NT2/D1 (cell line): ENCODE results near the gene XPNPEP2.

Experiments used
- DNase-seq: peaks from one replicate; pipeline ENCODE4 v3.0.0-alpha.2; 2011; ENCODE audit warnings: low read depth, low spot score
- H3K27me3 ChIP-seq: 2 replicates; pipeline ENCODE4 v1.6.0; 2011; ENCODE audit warnings: mild to moderate bottlenecking; ENCODE audit not compliant: insufficient read length, insufficient read depth
- H3K36me3 ChIP-seq: 2 replicates; pipeline ENCODE4 v1.6.1; 2011; ENCODE audit warnings: mild to moderate bottlenecking, low read length, mixed read lengths; ENCODE audit not compliant: insufficient read depth, insufficient read length
- H3K4me1 ChIP-seq: 2 replicates; pipeline ENCODE4 v1.5.1; 2011; ENCODE audit not compliant: insufficient read depth, insufficient read length
- H3K4me3 ChIP-seq: 2 replicates; pipeline ENCODE4 v1.5.1; 2011; ENCODE audit warnings: low read depth; ENCODE audit not compliant: insufficient read length
- H3K9ac ChIP-seq: 2 replicates; pipeline ENCODE4 v1.6.0; 2011; ENCODE audit warnings: low read depth; ENCODE audit not compliant: insufficient read length
- H3K9me3 ChIP-seq: 2 replicates; pipeline ENCODE4 v1.5.1; 2011; ENCODE audit warnings: mild to moderate bottlenecking, low read length; ENCODE audit not compliant: insufficient read depth
- SUZ12 ChIP-seq: IDR thresholded peaks from 2 replicates; pipeline ENCODE4 v1.6.1; 2011; ENCODE audit not compliant: insufficient read length, insufficient read depth; ENCODE audit errors: extremely low read depth
- YY1 ChIP-seq: IDR thresholded peaks from 2 replicates; pipeline ENCODE4 v1.6.1; 2011; ENCODE audit not compliant: insufficient read length, insufficient read depth
- ZNF274 ChIP-seq: IDR thresholded peaks from 2 replicates; pipeline ENCODE4 v1.6.1; 2011; ENCODE audit warnings: mild to moderate bottlenecking, low read depth, low read length

XPNPEP2 gene

GRCh38 chrX:129788527-129788926 lies 49.7 kb downstream of the XPNPEP2 start:
- DNase-seq: no peak
- Histone ChIP-seq H3K36me3 (no peaks in the 10 kb centered on the region), H3K4me1 (no peaks in the 10 kb centered on the region), H3K4me3 (no peak overlapping the region), H3K27me3 (no peaks in the 10 kb centered on the region), H3K9ac (no peak overlapping the region), H3K9me3 (no peaks in the 10 kb centered on the region)
- TF ChIP-seq ZNF274 (no peak), SUZ12 (no peak), YY1 (no peak)

- Histone ChIP-seq H3K36me3 (no peaks in the 10 kb centered on the region), H3K4me3 (no peak overlapping the region), H3K27me3 (no peaks in the 10 kb centered on the region), H3K4me1 (no peaks in the 10 kb centered on the region), H3K9ac (no peak overlapping the region), H3K9me3 (no peaks in the 10 kb centered on the region)
- TF ChIP-seq SUZ12: no peak
- TF ChIP-seq YY1: no peak
- no peak for TF ChIP-seq ZNF274
- no peak for DNase-seq
These were observed 51.4 kb downstream of the XPNPEP2 start for GRCh38 chrX:129790146-129790545.

- Histone ChIP-seq H3K9me3 (no peaks in the 10 kb centered on the region), H3K9ac (no peak overlapping the region), H3K27me3 (no peaks in the 10 kb centered on the region), H3K4me3 (no peak overlapping the region), H3K4me1 (no peaks in the 10 kb centered on the region), H3K36me3 (no peaks in the 10 kb centered on the region)
- no peak for DNase-seq
- TF ChIP-seq SUZ12: no peak
- TF ChIP-seq YY1: no peak
- no peak for TF ChIP-seq ZNF274
These were observed 52.0 kb downstream of the XPNPEP2 start for GRCh38 chrX:129790808-129791207.

- no peaks in the 10 kb centered on the region for H3K9me3 ChIP-seq
- H3K4me3 ChIP-seq: no peak overlapping the region
- no peak for DNase-seq
- H3K27me3 ChIP-seq: no peaks in the 10 kb centered on the region
- TF ChIP-seq ZNF274: no peak
- no peak for TF ChIP-seq SUZ12
- no peak for TF ChIP-seq YY1
- H3K4me1 ChIP-seq: no peaks in the 10 kb centered on the region
- H3K9ac ChIP-seq: no peak overlapping the region
- H3K36me3 ChIP-seq: no peaks in the 10 kb centered on the region
These were observed 52.6 kb downstream of the XPNPEP2 start for GRCh38 chrX:129791336-129791735.

GRCh38 chrX:129791961-129792570 lies 53.3 kb downstream of the XPNPEP2 start:
- H3K27me3 ChIP-seq: no peaks in the 10 kb centered on the region
- H3K9ac ChIP-seq: no peak overlapping the region
- no peaks in the 10 kb centered on the region for H3K9me3 ChIP-seq
- no peak for DNase-seq
- TF ChIP-seq ZNF274: no peak
- no peak for TF ChIP-seq SUZ12
- no peak for TF ChIP-seq YY1
- no peaks in the 10 kb centered on the region for H3K36me3 ChIP-seq
- no peak overlapping the region for H3K4me3 ChIP-seq
- no peaks in the 10 kb centered on the region for H3K4me1 ChIP-seq

- H3K9ac ChIP-seq: no peak overlapping the region
- no peak for TF ChIP-seq SUZ12
- no peak for TF ChIP-seq ZNF274
- TF ChIP-seq YY1: no peak
These were observed 54.0 kb downstream of the XPNPEP2 start for GRCh38 chrX:129792586-129793291.

GRCh38 chrX:129793604-129794191 lies 54.9 kb downstream of the XPNPEP2 start:
- peaks cover 3% of the 10 kb centered on the region; the same call in 1 of the 2 replicates for H3K9me3 ChIP-seq
- H3K27me3 ChIP-seq: no peaks in the 10 kb centered on the region
- no peak overlapping the region for H3K9ac ChIP-seq
- no peak for TF ChIP-seq SUZ12
- TF ChIP-seq YY1: no peak
- no peak for TF ChIP-seq ZNF274
- no peaks in the 10 kb centered on the region for H3K36me3 ChIP-seq
- H3K4me1 ChIP-seq: no peaks in the 10 kb centered on the region
- DNase-seq: no peak
- H3K4me3 ChIP-seq: no peak overlapping the region

More at GRCh38 chrX:129792586-129793291, 54.0 kb downstream of the XPNPEP2 start:
- H3K27me3 ChIP-seq: no peaks in the 10 kb centered on the region
- no peaks in the 10 kb centered on the region for H3K36me3 ChIP-seq
- no peak overlapping the region for H3K4me3 ChIP-seq
- H3K9me3 ChIP-seq: peaks cover 3% of the 10 kb centered on the region; the same call in 1 of the 2 replicates
- no peaks in the 10 kb centered on the region for H3K4me1 ChIP-seq
- DNase-seq: no peak
